Spleen (tissue), 11 donors: ENCODE data around the gene LCA5. TPM values are rescaled to one million over a fixed set of nuclear protein-coding genes. Genes with fewer than 3 reads are reported as not detected.

Source experiments
- DNase-seq: peaks from one replicate; pipeline ENCODE4 v3.0.0-alpha.2; 2020
- H3K27ac ChIP-seq, 8 donors: fragments of 200-600 bp; sonication (generic) in 7 of 8; 1 replicate in 4 of 8; 2 replicates in 4 of 8; pipeline versions ENCODE4 v1.5.0 to v1.8.0; 2016 to 2021; ENCODE audit warnings: inconsistent platforms in 4 of 8, mild to moderate bottlenecking in 4 of 8, moderate library complexity in 1 of 8
- H3K27me3 ChIP-seq, 7 donors: fragments of 200-600 bp; sonication (generic) in 6 of 7; replicated peaks in 1 of 7; 1 replicate in 4 of 7; 2 replicates in 3 of 7; pipeline versions ENCODE4 v1.5.0 to v1.8.0; 2016 to 2021; ENCODE audit warnings: inconsistent platforms in 3 of 7, mild to moderate bottlenecking in 1 of 7
- H3K36me3 ChIP-seq, 6 donors: fragments of 200-600 bp; sonication (generic) in 5 of 6; 1 replicate in 4 of 6; 2 replicates in 2 of 6; pipeline versions ENCODE4 v1.5.0 to v1.8.0; 2016 to 2021; ENCODE audit warnings: inconsistent platforms in 2 of 6
- H3K4me1 ChIP-seq, 6 donors: fragments of 200-600 bp; sonication (generic) in 5 of 6; 1 replicate in 3 of 6; 2 replicates in 3 of 6; pipeline versions ENCODE4 v1.5.0 to v1.8.0; 2016 to 2021; ENCODE audit warnings: inconsistent platforms in 3 of 6
- H3K4me3 ChIP-seq, 8 donors: fragments of 200-600 bp; sonication (generic) in 7 of 8; 1 replicate in 4 of 8; 2 replicates in 4 of 8; pipeline versions ENCODE4 v1.5.0 to v1.8.0; 2016 to 2021; ENCODE audit warnings: inconsistent platforms in 4 of 8, mild to moderate bottlenecking in 4 of 8, moderate library complexity in 2 of 8
- H3K9me3 ChIP-seq, 8 donors: fragments of 200-600 bp; sonication (generic) in 7 of 8; 1 replicate in 4 of 8; 2 replicates in 4 of 8; pipeline versions ENCODE4 v1.5.0 to v1.8.0; 2016 to 2021; ENCODE audit warnings: inconsistent platforms in 4 of 8
- POLR2A ChIP-seq, 3 donors: fragments of 450-650 bp; IDR thresholded peaks; one replicate each; pipeline ENCODE4 v1.5.1; 2017; ENCODE audit warnings: antibody characterized with exemption in 3 of 3, mild to moderate bottlenecking in 1 of 3
- POLR2AphosphoS5 ChIP-seq, 3 donors: sonication (generic); formaldehyde crosslinking; IDR thresholded peaks; one replicate each; pipeline ENCODE4 v1.5.1; 2017; ENCODE audit warnings: antibody characterized with exemption in 3 of 3
- WGBS, 5 donors: extraction: QIAGEN DNeasy Blood & Tissue Kit in 3 of 5; methylation state at CpG; one replicate each; pipeline versions ENCODE4 v1.1.5 to v1.1.7; 2013 to 2018; 5-methylcytosine and 5-hydroxymethylcytosine counted together
- intact Hi-C: fragments of 100-400 bp; cut with DNase I; formaldehyde crosslinking; loops from one replicate; pipeline ENCODE4 v1.15.0; 2023; ENCODE audit warnings: low total_unique reads
- polyA plus RNA-seq, 3 donors: library from polyadenylated mRNA; stranded (reverse); fragments of 200-250 nt; gene quantifications; one replicate each; pipeline ENCODE4 v1.2.1, GENCODE V29; 2013
- total RNA-seq, 7 donors: library from RNA; depleted of rRNA in 3 of 7; stranded (reverse); fragments of >200 nt in 3 of 7; fragmentation: NEBNext Ultra II Directional in 4 of 7; extraction: Animal tissue kit (Norgen Biotek cat#: 25700) in 4 of 7; gene quantifications; one replicate each; pipeline versions ENCODE4 v1.1.0 to v1.2.1, GENCODE V29; 2016 to 2021
- TF ChIP-seq, protein P1 (sequence below), 11 experiments: fragments of 200-600 bp in 7 of 11; fragments of 450-650 bp in 4 of 11; sonication (generic) in 4 of 11; IDR thresholded peaks in 8 of 11; conservative IDR thresholded peaks in 3 of 11; 1 replicate in 7 of 11; 2 replicates in 4 of 11; pipeline versions ENCODE4 v1.4.0 to v1.8.0; 2016 to 2021; ENCODE audit warnings: antibody characterized with exemption in 11 of 11, inconsistent platforms in 4 of 11, mild to moderate bottlenecking in 1 of 11
- donor health status: healthy with polysubstance abuse.
- donor health status: DM: no; HTN: no; CAD: no; lungs with moderate emphysema.
- donor health status: DM: no; HTN: no; CAD: no.
- donor health status: Bipolar disorder and iron deficiency.
- donor health status: healthy.
- donor health status: DM: no; HTN: no; CAD: no.
- donor health status: DM: yes; HTN: yes; CAD: no.

The LCA5 gene
- total and polyA plus RNA-seq, 10 donors: 0.43 to 3.5 (median 2.1) TPM

DNA sequence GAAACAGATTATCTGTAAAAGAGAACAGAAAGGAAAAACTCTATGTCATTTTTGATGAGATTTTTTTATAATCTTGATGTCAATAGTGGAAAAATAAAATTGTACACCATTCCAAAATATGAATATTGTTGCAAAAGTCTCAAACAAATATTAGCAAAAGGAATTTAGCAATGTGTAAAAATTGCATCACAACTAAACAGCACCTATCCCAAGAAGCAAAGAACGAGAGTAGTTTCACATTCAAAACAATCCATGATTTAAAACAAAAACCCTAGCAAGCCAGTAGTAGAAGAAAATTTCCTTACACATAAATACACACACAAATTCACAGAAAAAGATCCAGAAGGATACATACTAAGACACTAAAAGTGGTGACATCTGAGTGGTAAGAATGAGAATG is 38.4 kb downstream of the LCA5 start:
- no peaks in the 10 kb centered on the region for H3K36me3 ChIP-seq
- H3K27me3 ChIP-seq: no peaks in the 10 kb centered on the region
- WGBS, 5 donors: 45 to 93% (median 73%) methylated on average over 1 of the region's 1 CpG
- no peaks in the 10 kb centered on the region for H3K4me1 ChIP-seq
- no peak overlapping the region for H3K4me3 ChIP-seq
- intact Hi-C loops: no loop called here
- TF ChIP-seq POLR2A (IDR thresholded peaks at IDR 0.05) (no peak), POLR2AphosphoS5 (IDR thresholded peaks at IDR 0.05) (no peak)
- TF ChIP-seq, protein P1, sequence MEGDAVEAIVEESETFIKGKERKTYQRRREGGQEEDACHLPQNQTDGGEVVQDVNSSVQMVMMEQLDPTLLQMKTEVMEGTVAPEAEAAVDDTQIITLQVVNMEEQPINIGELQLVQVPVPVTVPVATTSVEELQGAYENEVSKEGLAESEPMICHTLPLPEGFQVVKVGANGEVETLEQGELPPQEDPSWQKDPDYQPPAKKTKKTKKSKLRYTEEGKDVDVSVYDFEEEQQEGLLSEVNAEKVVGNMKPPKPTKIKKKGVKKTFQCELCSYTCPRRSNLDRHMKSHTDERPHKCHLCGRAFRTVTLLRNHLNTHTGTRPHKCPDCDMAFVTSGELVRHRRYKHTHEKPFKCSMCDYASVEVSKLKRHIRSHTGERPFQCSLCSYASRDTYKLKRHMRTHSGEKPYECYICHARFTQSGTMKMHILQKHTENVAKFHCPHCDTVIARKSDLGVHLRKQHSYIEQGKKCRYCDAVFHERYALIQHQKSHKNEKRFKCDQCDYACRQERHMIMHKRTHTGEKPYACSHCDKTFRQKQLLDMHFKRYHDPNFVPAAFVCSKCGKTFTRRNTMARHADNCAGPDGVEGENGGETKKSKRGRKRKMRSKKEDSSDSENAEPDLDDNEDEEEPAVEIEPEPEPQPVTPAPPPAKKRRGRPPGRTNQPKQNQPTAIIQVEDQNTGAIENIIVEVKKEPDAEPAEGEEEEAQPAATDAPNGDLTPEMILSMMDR (IDR thresholded peaks at IDR 0.05 in 8 of 11, conservative IDR thresholded peaks at IDR 0.05 in 3 of 11): no peak
- H3K9me3 ChIP-seq: no peaks in the 10 kb centered on the region
- no peak overlapping the region for H3K27ac ChIP-seq
- DNase-seq: no peak

DNA sequence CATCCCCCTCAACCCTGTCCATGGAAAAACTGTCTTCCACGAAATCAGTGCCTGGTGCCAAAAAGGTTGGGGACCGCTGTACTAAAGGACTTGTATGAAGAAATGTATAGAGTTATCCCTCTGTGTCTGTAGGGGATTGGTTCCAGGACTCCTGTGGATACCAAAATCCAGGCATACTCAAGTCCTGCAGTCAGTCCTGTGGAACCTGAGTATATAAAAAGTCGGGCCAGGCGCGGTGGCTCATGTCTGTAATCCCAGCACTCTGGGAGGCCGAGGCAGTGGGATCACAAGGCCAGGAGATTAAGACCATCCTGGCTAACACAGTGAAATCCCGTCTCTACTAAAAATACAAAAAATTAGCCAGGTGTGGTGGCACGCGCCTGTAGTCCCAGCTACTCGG is 42.0 kb downstream of the LCA5 start:
- no peak for TF ChIP-seq POLR2AphosphoS5 (IDR thresholded peaks at IDR 0.05)
- H3K27ac ChIP-seq: no peak overlapping the region
- H3K36me3 ChIP-seq: no peaks in the 10 kb centered on the region
- peak; percentile 30 for DNase-seq
- no peaks in the 10 kb centered on the region for H3K27me3 ChIP-seq
- no peak overlapping the region for H3K4me3 ChIP-seq
- 88 to 96% (median 92%) methylated on average over 10 of the region's 10 CpGs for WGBS, 5 donors
- H3K4me1 ChIP-seq: no peaks in the 10 kb centered on the region
- H3K9me3 ChIP-seq: no peaks in the 10 kb centered on the region
- intact Hi-C loops: no loop called here

DNA sequence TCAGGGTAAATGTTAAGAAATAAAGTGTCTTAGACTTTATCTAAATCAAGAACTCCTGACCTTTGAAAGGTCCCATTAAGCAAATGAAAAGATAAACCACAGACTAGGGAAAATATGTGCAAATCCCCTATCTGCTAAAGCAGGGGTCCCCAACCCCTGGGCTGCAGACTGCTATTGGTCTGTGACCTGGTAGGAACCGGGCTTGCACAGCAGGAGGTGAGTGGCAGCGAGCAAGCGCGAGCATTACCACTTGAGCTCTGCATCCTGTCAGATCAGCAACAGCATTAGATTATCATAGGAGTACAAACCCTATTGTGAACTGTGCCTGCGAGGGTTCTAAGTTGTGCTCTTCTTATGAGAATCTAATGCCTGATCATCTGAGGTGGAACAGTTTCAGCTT is 42.4 kb downstream of the LCA5 start:
- peak; percentile 51 for DNase-seq
- whole genome bisulfite sequencing, 5 donors: 76 to 92% (median 84%) methylated on average over 3 to 5 of the region's 5 CpGs
- Histone ChIP-seq H3K27ac (no peak overlapping the region), H3K9me3 (no peaks in the 10 kb centered on the region), H3K27me3 (no peaks in the 10 kb centered on the region), H3K4me1 (no peaks in the 10 kb centered on the region), H3K36me3 (no peaks in the 10 kb centered on the region), H3K4me3 (no peak overlapping the region)
- intact Hi-C loops: no loop called here
- TF ChIP-seq, protein P1 (IDR thresholded peaks at IDR 0.05 in 8 of 11, conservative IDR thresholded peaks at IDR 0.05 in 3 of 11): no peak
- TF ChIP-seq POLR2A (IDR thresholded peaks at IDR 0.05): no peak
- no peak for TF ChIP-seq POLR2AphosphoS5 (IDR thresholded peaks at IDR 0.05)

DNA sequence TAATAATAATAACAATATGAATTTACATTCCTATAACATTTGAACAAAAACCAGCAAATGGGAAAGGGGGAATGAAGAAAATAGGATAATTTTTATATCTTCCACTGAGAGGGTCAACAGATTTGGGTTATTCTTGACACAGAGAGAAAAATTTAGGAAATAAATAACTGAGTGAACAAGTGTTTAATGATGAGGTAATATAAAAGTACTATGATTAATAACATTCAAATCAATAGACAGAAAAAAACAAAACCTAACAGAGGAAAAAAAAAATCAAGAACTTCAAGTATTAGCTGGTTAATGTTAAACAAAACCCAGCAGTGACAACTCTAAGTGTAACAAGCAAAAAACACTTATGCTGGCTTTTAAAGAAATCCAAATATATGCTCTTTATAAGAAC is 66.5 kb downstream of the LCA5 start:
- H3K27me3 ChIP-seq: no peaks in the 10 kb centered on the region
- no peak for DNase-seq
- H3K27ac ChIP-seq: no peak overlapping the region
- intact Hi-C loops: no loop called here
- TF ChIP-seq POLR2A (IDR thresholded peaks at IDR 0.05): no peak
- TF ChIP-seq POLR2AphosphoS5 (IDR thresholded peaks at IDR 0.05): no peak
- TF ChIP-seq, protein P1 (IDR thresholded peaks at IDR 0.05 in 8 of 11, conservative IDR thresholded peaks at IDR 0.05 in 3 of 11): no peak
- no peaks in the 10 kb centered on the region for H3K9me3 ChIP-seq
- H3K4me3 ChIP-seq: no peak overlapping the region
- H3K36me3 ChIP-seq: no peaks in the 10 kb centered on the region
- H3K4me1 ChIP-seq: no peaks in the 10 kb centered on the region
